GM18951 (cell line): ENCODE measurements around the gene DIAPH3.

Experiments used
- POLR2A ChIP-seq: IDR thresholded peaks from 4 replicates; pipeline ENCODE4 v1.6.1; 2011; ENCODE audit warnings: mild to moderate bottlenecking; ENCODE audit not compliant: insufficient read length, insufficient read depth; ENCODE audit errors: extremely low read depth
- in situ Hi-C: fragments of 300-500 bp; cut with MboI; formaldehyde crosslinking; loops from one replicate; pipeline ENCODE4 v1.12.0; 2022; ENCODE audit warnings: low sequenced_read_pairs, mixed read lengths, inconsistent platforms; ENCODE audit not compliant: unreplicated experiment

The DIAPH3 gene

DNA sequence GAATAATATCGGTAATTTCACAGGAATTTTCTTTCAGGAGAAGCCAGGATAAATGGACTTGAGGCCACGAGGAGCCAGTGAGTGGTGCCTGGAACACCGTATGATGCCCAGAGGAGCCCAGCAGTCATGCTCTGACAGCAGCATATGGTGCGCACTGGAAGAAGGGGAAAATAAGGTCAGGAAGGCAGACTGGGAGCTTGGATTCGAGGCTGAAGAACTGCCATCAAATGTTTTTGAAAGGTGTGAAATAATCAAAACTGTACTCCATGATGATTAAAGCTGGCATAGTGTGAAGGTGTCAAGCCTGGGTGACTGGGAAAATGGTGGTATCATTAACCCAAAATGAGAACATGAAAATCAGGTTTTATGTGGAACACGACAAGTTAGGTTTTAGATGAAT lies 374.2 kb downstream of the DIAPH3 start:
- in situ Hi-C loops = no loop called here
- no peak for TF ChIP-seq POLR2A

DNA sequence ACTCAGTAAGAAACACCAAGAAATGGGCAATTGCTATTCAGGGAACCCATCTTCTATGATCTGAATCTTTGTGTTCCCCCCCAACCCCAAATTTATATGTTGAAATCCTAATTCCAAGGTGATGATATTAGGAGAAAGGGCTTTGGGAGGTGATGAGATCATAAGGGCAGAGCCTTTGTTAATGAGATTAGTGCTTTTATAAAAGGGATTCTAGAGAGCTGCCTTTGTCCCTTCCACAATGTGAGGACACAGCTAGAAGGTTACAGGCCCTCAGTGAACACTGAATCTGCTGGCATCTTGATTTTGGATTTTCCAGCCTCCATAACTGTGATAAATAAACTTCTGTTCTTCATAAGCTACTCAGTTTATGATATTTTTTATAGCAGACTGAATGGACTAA lies 376.0 kb downstream of the DIAPH3 start:
- in situ Hi-C loops = no loop called here
- no peak for TF ChIP-seq POLR2A

DNA sequence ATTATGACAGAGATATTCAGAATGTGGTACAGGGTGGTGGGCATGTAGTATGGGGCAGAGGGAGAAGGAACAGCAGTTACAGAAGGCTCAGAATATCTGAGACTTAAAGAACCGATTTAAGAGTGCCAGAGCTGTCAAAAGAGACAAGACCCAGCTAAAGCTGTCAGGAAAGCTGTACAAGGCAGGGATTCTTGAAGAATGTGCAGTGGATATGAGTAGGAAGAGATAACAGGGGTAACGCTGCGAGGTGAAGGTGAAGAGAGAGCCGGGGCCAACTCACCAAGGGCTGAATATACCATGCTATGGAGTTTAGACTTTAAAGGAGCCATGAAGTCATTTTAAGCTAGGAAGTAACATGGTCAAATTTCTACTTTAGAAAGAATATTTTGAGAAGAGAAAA lies 381.0 kb downstream of the DIAPH3 start:
- in situ Hi-C loops = no loop called here
- TF ChIP-seq POLR2A = no peak

DNA sequence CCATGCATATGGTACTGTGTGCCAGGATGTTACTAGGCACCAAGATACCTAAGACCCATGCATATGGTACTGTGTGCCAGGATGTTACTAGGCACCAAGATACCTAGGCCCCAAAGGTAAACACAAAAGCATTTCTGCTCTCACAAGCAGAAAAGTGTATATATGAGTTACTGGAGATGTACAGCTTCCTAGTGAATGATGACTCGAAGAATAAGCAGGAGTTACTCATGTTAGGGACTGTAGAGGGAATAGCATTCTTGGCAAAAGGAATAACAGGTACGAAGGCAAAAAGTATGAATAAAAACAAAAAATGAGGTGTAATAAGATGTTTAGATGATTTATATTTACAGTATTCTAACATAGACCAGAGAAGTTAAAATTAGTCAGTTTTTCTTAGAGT lies 383.7 kb downstream of the DIAPH3 start:
- TF ChIP-seq POLR2A = no peak
- in situ Hi-C loops = no loop called here

DNA sequence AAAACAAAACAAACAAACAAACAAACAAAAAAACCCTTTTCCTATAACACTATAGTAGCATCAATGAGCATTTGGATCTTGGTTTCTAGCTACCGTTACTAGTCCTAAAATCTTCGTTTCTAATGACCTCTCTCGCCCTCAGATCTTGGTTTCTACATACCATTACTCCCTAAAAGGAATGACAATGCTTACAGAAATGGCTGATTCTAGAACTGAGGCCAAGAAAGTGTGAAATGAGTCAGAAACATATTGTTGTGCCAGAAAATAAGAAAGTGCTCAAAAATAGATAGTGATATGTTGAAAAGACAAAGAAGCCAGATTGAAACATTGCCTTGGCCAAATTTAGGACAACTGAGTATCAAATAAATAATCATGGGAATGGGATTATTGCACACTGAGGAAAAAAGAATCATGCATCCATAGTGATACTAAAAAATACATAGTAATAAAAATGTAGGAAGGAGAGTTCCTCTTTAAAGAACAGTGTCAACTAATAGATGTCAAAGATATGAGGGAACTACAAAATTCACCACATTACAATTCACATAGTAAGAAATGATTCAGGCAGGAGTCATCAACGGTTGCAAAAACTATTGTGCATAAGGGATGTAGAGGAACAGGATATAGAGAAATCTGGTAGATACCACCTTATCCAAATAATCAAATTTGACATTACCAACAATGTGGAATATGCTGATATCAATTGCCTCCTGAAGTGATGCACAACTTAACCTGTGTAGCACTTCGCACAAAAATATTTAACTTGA lies 386.6 kb downstream of the DIAPH3 start:
- no peak for TF ChIP-seq POLR2A
- in situ Hi-C loops = no loop called here

DNA sequence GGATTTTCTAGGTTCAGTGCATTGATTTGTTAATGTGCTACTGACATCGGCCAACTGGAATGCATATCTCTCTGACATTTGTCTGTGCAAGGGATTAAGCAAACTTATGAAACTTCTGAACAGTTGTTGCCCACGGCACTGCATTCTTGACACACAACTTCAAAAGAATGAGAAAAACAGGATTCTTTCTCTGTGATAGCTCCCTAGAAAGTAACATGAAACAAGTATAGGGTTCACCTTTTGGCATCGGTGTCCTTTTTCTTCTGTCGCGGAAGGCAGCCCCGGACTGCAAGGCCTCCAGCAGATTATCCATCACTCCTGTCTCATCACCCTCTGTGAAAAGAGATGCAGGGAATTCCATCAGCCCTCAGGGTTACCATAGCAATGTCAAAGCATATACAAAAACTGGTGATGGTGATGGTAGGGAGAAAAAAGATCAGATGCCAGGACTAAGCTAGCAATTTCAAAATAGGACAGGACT lies 389.2 kb downstream of the DIAPH3 start:
- no peak for TF ChIP-seq POLR2A
- in situ Hi-C loops = no loop called here

DNA sequence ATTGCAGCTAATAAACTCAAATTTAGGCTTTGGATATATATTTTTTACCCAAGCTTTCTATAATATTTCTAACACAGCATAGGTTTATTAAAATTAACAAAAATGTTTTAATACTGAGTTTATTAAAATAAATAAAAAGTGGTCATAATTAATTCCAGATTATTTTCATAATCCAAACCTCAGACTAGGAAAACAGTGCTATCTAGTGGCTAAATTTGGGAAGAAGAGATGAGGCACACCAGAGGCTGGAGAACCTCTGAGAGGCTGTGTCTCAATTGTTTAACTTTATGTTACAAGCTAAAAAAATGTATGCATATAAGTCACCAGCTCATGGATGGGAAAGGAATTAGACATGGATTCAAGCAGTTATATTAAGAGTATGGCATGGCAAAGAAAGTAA lies 392.5 kb downstream of the DIAPH3 start:
- in situ Hi-C loops = no loop called here
- no peak for TF ChIP-seq POLR2A

DNA sequence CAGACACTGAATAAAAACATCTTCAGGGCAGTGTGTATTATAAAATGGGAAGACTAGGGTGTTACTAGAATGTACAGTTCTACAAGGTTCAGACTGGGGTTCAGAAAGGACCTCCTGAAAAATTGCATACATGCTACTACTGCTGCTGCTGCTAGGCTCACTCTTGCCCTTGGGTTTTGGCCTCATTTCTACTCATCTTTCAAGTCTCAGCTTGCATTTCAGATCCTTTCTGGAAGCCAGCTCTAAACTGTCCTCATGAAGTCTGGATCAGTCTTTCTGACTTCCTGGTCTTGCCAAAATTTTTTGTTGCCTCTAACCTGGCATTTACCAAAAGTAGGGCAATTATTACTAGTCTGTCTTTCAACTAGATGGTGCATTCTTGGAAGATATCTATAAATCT lies 393.3 kb downstream of the DIAPH3 start:
- no peak for TF ChIP-seq POLR2A
- in situ Hi-C loops = no loop called here

DNA sequence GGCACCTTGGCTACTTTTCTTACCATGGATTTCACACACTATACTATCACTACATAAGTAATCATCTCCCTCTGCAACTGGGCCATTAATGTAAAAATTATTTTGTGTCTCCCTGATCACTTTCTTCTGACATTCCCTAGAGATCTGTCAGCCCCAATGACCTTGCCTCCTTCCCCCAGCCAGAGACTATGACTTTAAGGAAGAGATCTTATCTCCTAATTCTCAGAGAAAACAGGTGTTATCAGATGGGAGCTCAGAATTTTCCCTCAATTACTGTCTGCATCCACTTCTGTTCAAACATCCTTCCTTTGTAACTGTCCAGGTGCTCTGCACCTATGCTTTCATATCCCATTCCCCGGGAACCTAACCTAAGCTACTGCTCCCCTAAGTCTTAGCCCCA lies 397.5 kb downstream of the DIAPH3 start:
- in situ Hi-C loops = no loop called here
- TF ChIP-seq POLR2A = no peak

DNA sequence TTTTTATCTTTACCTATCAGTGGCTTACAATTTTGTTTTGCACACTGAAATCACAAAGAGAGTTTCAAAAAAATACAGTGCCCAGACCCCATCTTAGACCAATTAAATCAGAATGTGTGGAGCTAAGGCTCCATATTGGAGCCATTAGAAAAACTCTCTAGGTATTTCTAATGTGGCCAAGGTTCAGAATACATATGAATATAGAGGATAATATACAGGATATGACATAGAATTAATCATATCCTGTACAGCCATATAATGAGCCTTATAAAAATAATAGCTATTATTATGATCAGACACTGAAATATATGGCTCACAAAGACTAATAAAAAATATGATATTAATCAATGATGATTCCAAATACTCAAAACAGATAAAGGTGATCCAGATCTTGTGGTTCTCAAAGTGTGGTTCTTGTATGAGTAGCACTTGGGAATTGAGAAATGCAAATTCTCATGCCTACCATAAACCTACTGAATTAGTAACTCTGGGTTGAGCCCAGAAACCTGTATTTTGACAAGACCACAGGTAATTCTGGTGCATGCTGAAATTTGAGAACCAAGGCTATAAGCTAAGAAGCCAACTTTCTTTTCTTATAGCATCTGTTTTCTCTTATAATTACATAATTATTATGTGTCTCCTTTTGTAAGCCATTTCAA lies 408.0 kb downstream of the DIAPH3 start:
- no peak for TF ChIP-seq POLR2A
- in situ Hi-C loops = no loop called here

DNA sequence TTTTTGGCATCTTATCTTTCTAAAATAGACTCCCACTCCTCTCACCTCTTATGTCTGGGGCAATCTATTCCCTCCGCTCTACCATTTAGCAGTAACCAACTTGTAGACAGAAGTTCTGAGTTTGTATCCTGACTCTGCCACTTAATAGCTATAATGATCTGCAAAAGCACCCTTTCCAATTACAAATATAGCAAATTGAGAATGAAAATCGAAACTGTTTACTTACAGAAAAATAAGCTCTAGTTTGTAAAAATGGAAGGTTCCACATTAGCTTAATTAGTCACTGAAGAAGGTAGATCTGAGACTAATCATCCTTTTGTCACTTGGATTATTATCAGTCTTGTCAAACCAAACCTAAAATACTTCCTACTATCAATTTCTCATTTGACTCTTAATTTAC lies 409.3 kb downstream of the DIAPH3 start:
- in situ Hi-C loops = no loop called here
- no peak for TF ChIP-seq POLR2A

DNA sequence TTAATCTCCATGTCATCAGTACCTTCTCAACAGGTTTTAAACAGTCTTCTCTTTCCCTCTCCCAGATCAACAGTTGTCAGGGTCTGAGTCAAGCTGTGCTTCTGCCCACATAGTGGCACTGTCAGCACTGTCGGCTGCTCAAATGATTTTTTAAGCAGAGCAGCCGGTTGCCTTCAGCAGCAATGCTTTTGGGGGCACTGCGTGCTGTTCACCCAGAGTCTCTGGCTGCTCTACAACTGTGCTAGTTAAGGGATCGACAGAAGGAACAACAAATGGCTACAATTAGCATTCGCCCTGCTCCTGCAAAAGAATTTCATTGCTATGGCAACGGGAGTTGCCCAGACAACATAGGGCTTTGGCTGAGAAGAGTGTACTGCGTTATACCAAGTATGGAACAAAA lies 412.9 kb downstream of the DIAPH3 start:
- in situ Hi-C loops = no loop called here
- TF ChIP-seq POLR2A = no peak

DNA sequence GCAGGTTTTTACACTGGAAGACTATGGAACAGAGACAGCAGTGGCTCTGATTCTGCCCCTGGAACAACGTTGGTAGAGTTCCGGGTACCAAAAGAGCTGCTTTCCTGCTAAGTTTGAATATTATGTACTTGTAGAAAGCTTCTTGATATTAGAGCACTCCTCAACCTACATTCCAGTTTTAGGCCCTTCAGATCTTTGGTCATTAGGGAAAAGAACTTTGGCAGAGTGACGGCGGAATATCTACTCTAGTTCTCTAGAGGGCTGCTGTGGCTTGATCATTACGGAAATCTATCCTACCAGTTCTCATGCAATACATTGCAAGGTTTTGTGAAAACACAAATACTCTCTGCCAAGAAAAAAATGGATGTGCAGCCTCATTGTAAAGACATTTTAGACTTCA lies 415.7 kb downstream of the DIAPH3 start:
- no peak for TF ChIP-seq POLR2A
- in situ Hi-C loops = no loop called here

DNA sequence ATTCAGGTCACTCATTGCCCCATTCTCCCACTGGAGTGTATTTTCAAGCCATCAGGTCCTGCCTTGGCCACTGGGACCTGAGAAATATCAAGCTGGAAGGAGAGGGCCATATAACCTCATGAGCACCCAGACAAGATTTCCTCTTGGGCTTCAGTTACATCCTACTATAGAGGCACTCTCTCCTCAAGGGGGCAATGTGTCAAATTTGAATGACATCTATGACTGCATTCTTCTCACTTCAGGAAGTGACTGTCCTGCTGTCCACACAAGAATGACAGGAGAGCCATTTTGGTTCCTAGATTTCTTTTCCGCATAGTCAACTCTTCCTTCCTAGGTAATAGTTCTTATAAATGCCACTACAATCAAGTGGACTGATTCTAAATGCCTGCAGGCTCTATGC lies 416.2 kb downstream of the DIAPH3 start:
- no peak for TF ChIP-seq POLR2A
- in situ Hi-C loops = no loop called here

DNA sequence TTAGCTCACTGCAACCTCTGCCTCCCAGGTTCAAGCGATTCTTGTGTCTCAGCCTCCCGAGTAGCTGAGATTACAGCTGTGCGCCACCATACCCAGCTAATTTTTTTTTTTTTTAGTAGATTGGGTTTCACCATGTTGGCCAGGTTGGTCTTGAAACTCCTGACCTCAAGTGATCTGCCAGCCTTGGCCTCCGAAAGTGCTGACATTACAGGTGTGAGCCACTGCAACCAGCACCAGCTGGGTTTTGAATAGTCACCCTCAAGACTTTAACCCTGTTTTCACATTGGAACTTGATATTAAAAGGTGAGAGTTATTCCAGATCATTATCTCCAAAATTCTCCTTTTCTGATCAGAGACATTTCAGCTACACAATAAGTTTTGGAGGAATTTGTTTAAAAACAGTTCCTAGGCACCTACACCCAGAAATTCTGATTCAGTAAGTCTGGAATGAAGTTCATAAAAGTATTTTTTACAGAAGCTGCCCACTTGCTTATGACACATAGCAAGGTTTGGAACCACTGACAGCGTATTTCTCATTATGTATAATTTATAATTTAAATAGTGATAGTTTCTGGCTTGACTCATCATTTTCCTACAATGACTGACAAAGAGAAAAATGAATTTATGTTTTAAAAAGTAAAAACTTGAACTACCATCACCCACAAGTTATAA lies 417.3 kb downstream of the DIAPH3 start:
- in situ Hi-C loops = no loop called here
- TF ChIP-seq POLR2A = no peak
